Right cardiac atrium (tissue), 5 donors: ENCODE results near the gene TPMT. TPM values are rescaled to one million over a fixed set of nuclear protein-coding genes. Genes with fewer than 3 reads are reported as not detected.
"Not testable (repeated sequence)": the region's sequence is repeated elsewhere in the genome, so short reads cannot be mapped to it uniquely, and the experiment has no call there.

ENCODE experiments used
- ATAC-seq, 2 donors: fragments of 200-7000 bp; cut with Tn5 transposase; one replicate each; pipeline versions ENCODE4 v1.8.0 to v1.9.1; 2020; ENCODE audit warnings: moderate library complexity in 2 of 2, mild to moderate bottlenecking in 1 of 2
- DNase-seq, 3 donors: peaks; one replicate each; pipeline ENCODE4 v3.0.0-alpha.2; 2020
- H3K27ac ChIP-seq: one replicate; pipeline ENCODE4 v1.5.1; 2013; ENCODE audit warnings: mild to moderate bottlenecking, low read length, control low read depth, moderate library complexity
- H3K27me3 ChIP-seq: one replicate; pipeline ENCODE4 v1.6.1; 2013; ENCODE audit not compliant: control insufficient read depth, insufficient read depth
- H3K4me1 ChIP-seq: one replicate; pipeline ENCODE4 v1.6.1; 2013; ENCODE audit warnings: low read length; ENCODE audit not compliant: control insufficient read depth, insufficient read depth
- H3K4me3 ChIP-seq: one replicate; pipeline ENCODE4 v1.5.1; 2013; ENCODE audit warnings: low read length, control low read depth
- H3K9me3 ChIP-seq: one replicate; pipeline ENCODE4 v1.6.1; 2013; ENCODE audit warnings: low read length; ENCODE audit not compliant: control insufficient read depth
- WGBS: extraction: QIAGEN DNeasy Blood & Tissue Kit; methylation state at CpG from one replicate; pipeline ENCODE4 v1.1.7; 2013; 5-methylcytosine and 5-hydroxymethylcytosine counted together
- intact Hi-C, 4 donors: fragments of 100-400 bp; cut with DNase I; formaldehyde crosslinking; loops; one replicate each; pipeline versions ENCODE4 v1.11.0 to v1.14.0; 2022 to 2023
- polyA plus RNA-seq: library from polyadenylated mRNA; stranded (reverse); fragments of 200-250 nt; gene quantifications from one replicate; pipeline ENCODE4 v1.2.3, GENCODE V29; 2013
- total RNA-seq, 4 donors: library from RNA; stranded (reverse); fragmentation: NEBNext Ultra II Directional; extraction: Animal tissue kit (Norgen Biotek cat#: 25700); gene quantifications; one replicate each; pipeline ENCODE4 v1.2.1, GENCODE V29; 2021
- donor health status: healthy with polysubstance abuse.
- donor health status: DM: no; HTN: yes; CAD: no.
- donor health status: DM: no; HTN: no; CAD: no.
- donor health status: DM: no; HTN: yes; CAD: no; lungs with severe emphysema.
- donor health status: DM: yes; HTN: yes; CAD: no.

Gene TPMT
- total and polyA plus RNA-seq, 5 donors: 12.3 to 18.1 (median 14.4) TPM

GRCh38 chr6:18155864-18156421, 1.1 kb upstream of the TPMT start:
- Histone ChIP-seq H3K27me3 (no peaks in the 10 kb centered on the region), H3K27ac (no peak overlapping the region), H3K9me3 (no peaks in the 10 kb centered on the region), H3K4me3 (peak overlapping the region; percentile 80), H3K4me1 (peaks cover 3% of the 10 kb centered on the region)
- peak; percentile 33 to 72 (median 68) for DNase-seq
- ATAC-seq: peak; percentile 12
- WGBS: 2% methylated on average over 26 of the region's 26 CpGs
- intact Hi-C loops: no loop called here

- Histone ChIP-seq H3K4me3 (peak within 1 kb of the TSS; percentile 92), H3K4me1 (peaks cover 3% of the 10 kb centered on the region), H3K27ac (peak within 1 kb of the TSS; percentile 85), H3K9me3 (no peaks in the 10 kb centered on the region), H3K27me3 (no peaks in the 10 kb centered on the region)
- peak; percentile 99 for ATAC-seq
- WGBS: under 1% methylated on average over 87 of the region's 87 CpGs
- peak; percentile 99 to 100 (median 99) for DNase-seq
- intact Hi-C loops: no loop called here
Observed at GRCh38 chr6:18155150-18155863, 430 bp upstream of the TPMT start, which contains the start of gene KDM1B. Gene KDM1B, plus strand, starts transcription at chr6:18155422. Its CDS starts 4,474 bp downstream, at chr6:18159896.

- no peak for ATAC-seq
- no peak overlapping the region for H3K4me3 ChIP-seq
- no peaks in the 10 kb centered on the region for H3K9me3 ChIP-seq
- intact Hi-C loops: no loop called here
- H3K27me3 ChIP-seq: no peaks in the 10 kb centered on the region
- peaks cover 3% of the 10 kb centered on the region for H3K4me1 ChIP-seq
- no peak for DNase-seq
- no peak overlapping the region for H3K27ac ChIP-seq
Observed at GRCh38 chr6:18153311-18153703, 1.6 kb downstream of the TPMT start.

GRCh38 chr6:18151801-18152200, 3.1 kb downstream of the TPMT start:
- Histone ChIP-seq H3K4me1 (peaks cover 3% of the 10 kb centered on the region), H3K4me3 (no peak overlapping the region), H3K27me3 (no peaks in the 10 kb centered on the region), H3K27ac (no peak overlapping the region), H3K9me3 (no peaks in the 10 kb centered on the region)
- WGBS: 74% methylated on average over 3 of the region's 3 CpGs
- DNase-seq (no peak), ATAC-seq (no peak)
- intact Hi-C loops: no loop called here

- WGBS: 97% methylated on average over 3 of the region's 3 CpGs
- DNase-seq, H3K27ac ChIP-seq, H3K4me3 ChIP-seq, H3K27me3 ChIP-seq, ATAC-seq, intact Hi-C loops, H3K9me3 ChIP-seq, H3K4me1 ChIP-seq: not testable (repeated sequence)
Observed at GRCh38 chr6:18151391-18151790, 3.5 kb downstream of the TPMT start.

- no peak for ATAC-seq
- H3K9me3 ChIP-seq: no peaks in the 10 kb centered on the region
- no peak overlapping the region for H3K4me3 ChIP-seq
- DNase-seq: no peak
- no peaks in the 10 kb centered on the region for H3K4me1 ChIP-seq
- H3K27me3 ChIP-seq: no peaks in the 10 kb centered on the region
- WGBS: 92% methylated on average over 5 of the region's 5 CpGs
- intact Hi-C loops: no loop called here
- H3K27ac ChIP-seq: no peak overlapping the region
Observed at GRCh38 chr6:18148304-18149025, 6.4 kb downstream of the TPMT start.

GRCh38 chr6:18147616-18148015, 7.3 kb downstream of the TPMT start:
- Histone ChIP-seq H3K27me3 (no peaks in the 10 kb centered on the region), H3K4me1 (no peaks in the 10 kb centered on the region), H3K27ac (no peak overlapping the region), H3K9me3 (no peaks in the 10 kb centered on the region), H3K4me3 (no peak overlapping the region)
- DNase-seq (no peak), ATAC-seq (no peak)
- over 99% methylated on average over 2 of the region's 2 CpGs for WGBS
- intact Hi-C loops: no loop called here

- Histone ChIP-seq H3K27ac (no peak overlapping the region), H3K4me1 (no peaks in the 10 kb centered on the region), H3K4me3 (no peak overlapping the region), H3K27me3 (no peaks in the 10 kb centered on the region), H3K9me3 (no peaks in the 10 kb centered on the region)
- WGBS: 91% methylated on average over 2 of the region's 2 CpGs
- ATAC-seq (no peak), DNase-seq (no peak)
- intact Hi-C loops: no loop called here
Observed at GRCh38 chr6:18147160-18147559, 7.7 kb downstream of the TPMT start.

GRCh38 chr6:18142591-18142861, 12.4 kb downstream of the TPMT start:
- ATAC-seq (no peak), DNase-seq (no peak)
- H3K27ac ChIP-seq: no peak overlapping the region
- no peak overlapping the region for H3K4me3 ChIP-seq
- intact Hi-C loops: no loop called here
- WGBS: 94% methylated on average over 3 of the region's 3 CpGs
- no peaks in the 10 kb centered on the region for H3K4me1 ChIP-seq
- H3K9me3 ChIP-seq: no peaks in the 10 kb centered on the region
- H3K27me3 ChIP-seq: no peaks in the 10 kb centered on the region

GRCh38 chr6:18141805-18142590, 12.9 kb downstream of the TPMT start:
- no peak for ATAC-seq
- Histone ChIP-seq H3K27ac (no peak overlapping the region), H3K4me3 (no peak overlapping the region), H3K4me1 (no peaks in the 10 kb centered on the region), H3K9me3 (no peaks in the 10 kb centered on the region), H3K27me3 (no peaks in the 10 kb centered on the region)
- WGBS: 87% methylated on average over 13 of the region's 13 CpGs
- intact Hi-C loops: no loop called here
- no peak for DNase-seq
